Stimulated activated CD4-positive, alpha-beta T cell treated with anti-CD3 and anti-CD28 coated beads, Interleukin-12 subunit alpha, Interleukin-12 subunit beta, amount 100 ng/mL, for 48 hours (primary cell): ENCODE results near the gene DENND1A.
"Not testable (repeated sequence)": the region's sequence is repeated elsewhere in the genome, so short reads cannot be mapped to it uniquely, and the experiment has no call there.

ENCODE experiments used
- DNase-seq, 3 donors: peaks; one replicate each; pipeline ENCODE4 v3.0.0-alpha.2; 2020; ENCODE audit warnings: low read depth in 2 of 3, low spot score in 1 of 3

The DENND1A gene

GRCh38 chr9:123447934-123448646, 481.8 kb downstream of the DENND1A start:
- DNase-seq = no peak

DNA sequence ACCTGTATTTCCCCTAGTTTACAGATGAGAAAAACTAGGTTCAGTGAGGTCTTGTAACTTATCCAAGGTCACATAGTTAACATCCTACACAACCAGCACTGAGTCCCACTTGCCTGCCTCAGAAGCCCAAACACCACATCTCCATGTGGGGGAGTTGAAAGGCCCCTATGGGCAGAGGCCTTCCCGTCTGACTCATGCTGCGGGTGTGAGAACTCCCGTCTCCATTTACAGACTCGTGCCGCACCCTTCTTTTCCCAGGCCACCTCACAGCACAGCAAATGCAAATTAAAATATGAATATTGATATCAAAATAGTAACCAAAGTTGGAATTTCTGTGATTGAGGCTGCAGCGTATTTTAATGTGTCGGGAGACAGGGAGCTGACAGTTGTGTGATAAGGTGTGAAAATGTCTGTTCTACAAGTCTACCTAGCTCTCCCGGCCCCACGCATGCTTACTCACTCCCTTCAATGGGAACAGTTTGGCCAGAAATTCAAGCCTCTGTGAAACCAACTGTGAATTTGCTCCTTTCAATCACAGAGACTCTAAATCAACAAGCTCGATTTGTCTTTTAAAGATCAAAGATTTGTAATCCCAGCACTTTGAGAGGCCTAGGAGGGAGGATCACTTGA, 483.8 kb downstream of the DENND1A start:
- no peak for DNase-seq

GRCh38 chr9:123445116-123445515, 484.8 kb downstream of the DENND1A start:
- DNase-seq = no peak

- no peak for DNase-seq
Observed at GRCh38 chr9:123441769-123442168, 488.2 kb downstream of the DENND1A start.

- no peak for DNase-seq
Observed at GRCh38 chr9:123440256-123440655, 489.7 kb downstream of the DENND1A start.

- DNase-seq = no peak
Observed at GRCh38 chr9:123438821-123439220, 491.1 kb downstream of the DENND1A start.

GRCh38 chr9:123438321-123438720, 491.6 kb downstream of the DENND1A start:
- DNase-seq = no peak

- no peak for DNase-seq
Observed at GRCh38 chr9:123437201-123437600, 492.7 kb downstream of the DENND1A start.

DNA sequence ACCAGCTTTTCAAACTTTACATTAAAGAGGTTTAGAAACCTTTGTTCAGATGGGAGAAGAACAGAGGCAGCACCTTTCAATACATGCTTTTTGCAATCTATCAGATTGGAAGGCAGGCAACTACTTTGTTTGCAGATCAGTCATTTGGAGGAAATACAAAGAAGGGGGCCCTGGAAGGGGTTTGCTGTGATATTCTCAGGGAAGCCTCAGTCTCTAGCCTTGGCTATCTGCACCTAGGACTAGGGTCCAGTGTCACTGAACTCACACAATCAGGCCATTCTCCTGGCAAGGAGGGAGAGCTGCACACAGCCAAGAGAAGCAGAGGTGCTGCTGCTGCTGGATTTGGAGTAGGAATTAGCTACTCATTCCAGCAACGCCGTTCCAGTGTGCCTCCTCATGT, 494.5 kb downstream of the DENND1A start:
- DNase-seq = no peak

- DNase-seq = no peak
Observed at GRCh38 chr9:123434619-123435240, 495.2 kb downstream of the DENND1A start.

GRCh38 chr9:123432331-123433236, 497.3 kb downstream of the DENND1A start:
- DNase-seq = no peak

- DNase-seq = no peak
Observed at GRCh38 chr9:123431581-123431980, 498.3 kb downstream of the DENND1A start.

- not testable (repeated sequence) for DNase-seq
Observed at GRCh38 chr9:123428450-123428849, 501.5 kb downstream of the DENND1A start.

GRCh38 chr9:123426406-123426805, 503.5 kb downstream of the DENND1A start:
- no peak for DNase-seq

DNA sequence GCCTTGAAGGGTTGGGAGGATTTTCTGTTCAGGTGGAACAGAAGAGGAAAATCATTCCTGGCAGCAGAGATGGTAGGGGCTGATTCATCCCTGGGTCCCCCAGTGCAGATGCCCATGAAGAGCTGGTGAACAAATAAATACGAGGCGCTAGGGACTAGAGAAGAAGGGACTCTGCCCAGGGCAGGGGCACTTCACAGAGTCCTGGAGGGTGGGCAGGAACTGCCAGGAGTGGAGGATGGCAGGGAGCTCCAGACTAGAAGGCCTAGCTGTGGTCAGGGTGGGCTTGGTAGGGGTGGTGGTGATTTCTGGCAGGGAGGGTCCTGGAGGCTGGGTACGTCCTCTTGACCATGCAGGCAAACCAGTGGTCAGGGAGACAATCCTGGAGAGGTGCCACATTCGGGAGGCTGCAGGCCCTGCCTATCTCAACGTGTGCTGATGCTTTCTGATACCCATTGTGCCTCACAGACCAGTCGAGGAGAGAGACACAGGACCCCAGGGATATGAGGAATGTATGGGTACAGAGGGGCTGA, 504.0 kb downstream of the DENND1A start:
- DNase-seq = no peak

DNA sequence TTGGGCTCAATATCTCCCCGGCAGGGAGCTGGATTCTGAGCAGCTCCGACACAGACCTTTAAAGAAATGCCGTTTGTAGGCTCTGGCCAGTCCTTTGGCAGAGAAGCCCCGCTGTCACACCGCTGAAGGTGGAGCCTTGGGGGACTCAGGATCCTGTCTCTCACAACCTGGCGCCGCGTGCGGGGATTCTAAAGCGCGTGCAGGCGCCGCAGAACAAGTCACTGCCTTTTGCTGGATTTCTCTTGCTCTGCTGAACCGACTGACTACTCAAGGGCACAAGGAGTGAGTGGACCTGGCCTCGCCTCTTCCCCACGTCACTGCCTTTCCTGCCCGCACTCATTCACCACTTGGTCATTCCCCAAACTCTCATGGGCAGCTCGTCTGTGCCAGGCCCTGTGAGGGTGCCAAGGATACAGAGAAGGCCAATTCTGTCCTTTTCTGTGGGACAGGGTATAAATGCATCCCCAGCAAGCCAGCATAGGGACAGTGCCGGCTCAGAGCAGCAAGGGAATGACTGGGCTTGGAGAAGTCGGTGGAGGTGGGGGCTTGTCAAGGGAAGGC, 504.6 kb downstream of the DENND1A start:
- DNase-seq = no peak

DNA sequence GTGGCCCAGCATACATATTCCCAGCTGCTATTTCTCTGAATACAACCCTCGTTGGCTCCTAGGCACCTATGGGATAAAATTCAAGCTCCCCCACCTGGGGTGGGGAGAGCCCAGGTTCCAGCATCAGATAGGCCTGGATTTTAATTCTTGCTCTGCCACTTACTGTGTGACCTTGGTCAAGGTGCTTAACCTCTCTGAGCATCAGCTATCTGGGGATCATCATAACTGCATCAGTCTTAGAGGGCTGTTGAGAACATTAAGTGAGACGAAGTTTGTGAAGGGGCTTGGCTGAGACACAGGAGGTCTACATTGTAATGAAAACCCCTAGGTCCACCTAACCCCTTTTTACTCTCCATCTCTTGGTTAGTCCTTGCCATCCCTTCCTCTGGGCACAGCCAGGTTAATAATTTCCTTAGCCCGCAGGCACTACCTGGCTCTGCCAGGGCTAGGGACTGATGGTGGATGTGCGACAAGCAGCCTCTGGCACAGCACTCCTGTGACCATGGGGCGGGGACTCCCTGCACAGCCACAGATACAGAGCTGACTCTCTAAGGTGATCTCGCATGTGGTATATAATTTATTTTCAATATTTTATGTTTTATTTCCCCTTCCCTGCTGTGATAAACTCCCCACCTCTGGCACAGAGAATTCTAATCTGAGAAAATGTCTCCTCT, 505.2 kb downstream of the DENND1A start:
- no peak for DNase-seq

DNA sequence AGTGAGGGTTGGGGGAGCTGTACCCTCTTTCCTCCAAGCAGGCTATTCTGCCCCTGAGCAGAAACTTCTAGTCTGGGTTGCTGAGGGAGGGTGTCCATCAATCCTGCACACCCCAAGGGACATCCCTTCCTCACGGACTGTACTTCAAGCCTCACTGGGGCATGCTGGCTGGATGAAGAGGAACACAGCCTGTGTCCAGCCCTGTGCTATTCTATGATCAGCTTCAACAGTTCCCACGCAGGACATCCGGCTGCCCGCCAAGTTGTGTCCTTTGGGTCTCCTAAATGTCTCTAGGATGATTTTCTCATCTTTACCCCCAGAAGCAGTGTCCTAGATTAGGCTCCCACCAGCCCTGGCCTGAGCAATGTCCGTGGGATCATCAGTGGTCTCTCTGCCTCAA, 505.8 kb downstream of the DENND1A start:
- no peak for DNase-seq

GRCh38 chr9:123423311-123423640, 506.6 kb downstream of the DENND1A start:
- DNase-seq = no peak

DNA sequence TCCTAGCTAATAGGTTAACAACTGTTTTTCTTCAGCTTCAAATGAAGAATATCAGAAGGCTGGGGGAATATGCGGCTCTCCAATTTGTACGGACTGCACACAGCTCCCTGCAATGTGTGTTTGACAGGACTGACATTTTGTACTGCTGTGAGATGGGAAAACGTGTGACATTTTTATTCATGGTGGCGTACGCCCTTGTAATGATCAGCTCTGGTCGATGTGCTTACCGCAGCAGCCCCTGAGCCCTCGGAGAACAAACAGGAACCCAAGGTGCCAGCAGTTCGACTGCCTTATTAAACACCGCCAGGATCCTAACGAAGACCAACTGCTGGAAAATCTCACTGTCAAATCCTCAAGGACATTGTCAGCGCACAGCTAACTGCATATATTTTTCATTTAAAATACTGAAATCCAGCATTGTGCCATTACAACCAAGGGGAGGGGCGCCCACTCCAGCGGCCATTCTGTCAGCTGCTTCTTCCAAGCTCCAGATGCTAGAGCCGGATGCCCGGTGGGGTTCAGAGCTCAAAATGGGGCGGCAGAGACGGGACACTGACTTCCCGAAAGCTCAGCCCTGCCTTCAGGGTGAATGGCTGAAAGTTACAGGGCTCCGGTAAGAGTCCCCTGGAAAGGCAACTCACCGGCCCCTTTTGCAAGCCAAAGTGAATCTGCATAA, 507.2 kb downstream of the DENND1A start:
- no peak for DNase-seq
